Cortex of kidney (tissue), 1 donor: ENCODE measurements around the gene CNTROB.
A peak's percentile ranks its signal among the peaks of the same experiment; 100 is the strongest.

Experiments
- DNase-seq: peaks from one replicate; lab custom pipeline; 2025; lab: John Stamatoyannopoulos, UW

The CNTROB gene, protein sequence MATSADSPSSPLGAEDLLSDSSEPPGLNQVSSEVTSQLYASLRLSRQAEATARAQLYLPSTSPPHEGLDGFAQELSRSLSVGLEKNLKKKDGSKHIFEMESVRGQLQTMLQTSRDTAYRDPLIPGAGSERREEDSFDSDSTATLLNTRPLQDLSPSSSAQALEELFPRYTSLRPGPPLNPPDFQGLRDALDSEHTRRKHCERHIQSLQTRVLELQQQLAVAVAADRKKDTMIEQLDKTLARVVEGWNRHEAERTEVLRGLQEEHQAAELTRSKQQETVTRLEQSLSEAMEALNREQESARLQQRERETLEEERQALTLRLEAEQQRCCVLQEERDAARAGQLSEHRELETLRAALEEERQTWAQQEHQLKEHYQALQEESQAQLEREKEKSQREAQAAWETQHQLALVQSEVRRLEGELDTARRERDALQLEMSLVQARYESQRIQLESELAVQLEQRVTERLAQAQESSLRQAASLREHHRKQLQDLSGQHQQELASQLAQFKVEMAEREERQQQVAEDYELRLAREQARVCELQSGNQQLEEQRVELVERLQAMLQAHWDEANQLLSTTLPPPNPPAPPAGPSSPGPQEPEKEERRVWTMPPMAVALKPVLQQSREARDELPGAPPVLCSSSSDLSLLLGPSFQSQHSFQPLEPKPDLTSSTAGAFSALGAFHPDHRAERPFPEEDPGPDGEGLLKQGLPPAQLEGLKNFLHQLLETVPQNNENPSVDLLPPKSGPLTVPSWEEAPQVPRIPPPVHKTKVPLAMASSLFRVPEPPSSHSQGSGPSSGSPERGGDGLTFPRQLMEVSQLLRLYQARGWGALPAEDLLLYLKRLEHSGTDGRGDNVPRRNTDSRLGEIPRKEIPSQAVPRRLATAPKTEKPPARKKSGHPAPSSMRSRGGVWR

DNA sequence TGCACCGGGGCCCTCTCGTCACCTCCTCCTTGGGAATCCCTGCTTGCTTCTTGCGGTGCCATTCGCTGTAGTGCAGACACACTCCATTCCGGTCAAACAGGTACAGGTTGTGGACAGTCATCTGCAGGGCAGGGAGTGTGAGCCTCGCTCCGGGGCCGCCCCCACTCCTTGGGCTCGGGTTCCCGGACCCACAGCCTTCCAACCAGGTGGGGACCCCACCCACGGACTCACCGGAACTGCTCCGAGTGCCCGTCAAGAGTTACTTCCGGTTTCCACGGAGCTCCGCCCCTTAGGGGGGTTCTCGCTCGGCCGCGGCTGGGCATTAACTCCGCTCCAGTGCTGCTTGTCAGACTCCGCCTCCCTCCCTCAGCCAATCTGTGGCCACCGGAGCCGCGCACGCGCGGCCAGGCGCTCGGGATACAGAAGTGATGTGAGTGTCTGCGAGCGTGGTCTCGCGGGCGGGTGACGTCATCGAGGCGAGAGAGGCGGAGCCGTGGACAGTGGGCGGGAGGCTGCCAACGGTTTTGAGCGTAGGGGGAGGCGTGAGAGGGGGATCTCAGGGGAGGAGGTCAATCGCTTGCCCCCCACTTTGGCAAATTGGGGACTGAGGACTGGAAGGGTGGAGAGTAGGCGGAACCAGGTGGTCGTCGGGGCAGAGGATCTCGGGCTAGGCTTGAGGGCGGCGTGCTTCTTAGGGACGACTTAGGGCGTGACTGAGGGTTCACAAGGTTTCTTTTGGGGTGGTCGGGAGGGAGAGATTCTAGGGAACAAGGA is at the start of gene CNTROB, which contains the start of gene TRAPPC1:
Gene CNTROB, plus strand, starts transcription at position 498 of the 774 bp plus-strand sequence. CDS start 874 bp downstream, outside the sequence.
Gene TRAPPC1, minus strand, starts transcription at position 238 of the 774 bp plus-strand sequence. Its CDS starts 117 bp downstream, at position 121.
- DNase-seq, result peak; percentile 90

DNA sequence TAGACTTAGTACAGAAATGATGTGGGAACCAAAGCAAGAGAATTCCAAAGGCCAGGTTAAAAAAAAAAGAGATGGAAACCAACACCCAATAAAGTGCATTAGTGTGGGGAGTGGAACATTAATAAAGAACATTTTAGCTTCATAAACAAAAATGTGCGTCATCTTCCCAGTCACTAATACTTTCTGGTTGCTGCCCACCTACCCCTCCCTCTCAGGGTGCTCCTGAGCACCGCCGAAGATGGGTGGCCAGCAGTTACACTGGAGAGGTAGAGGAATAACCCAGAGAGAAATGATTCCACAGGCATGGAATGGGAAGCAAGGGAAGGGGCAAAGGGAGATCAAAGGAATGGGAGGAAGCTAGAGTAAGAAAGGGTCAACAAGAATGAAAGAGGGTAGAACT is 49.4 kb upstream of the CNTROB start:
- no peak for DNase-seq

DNA sequence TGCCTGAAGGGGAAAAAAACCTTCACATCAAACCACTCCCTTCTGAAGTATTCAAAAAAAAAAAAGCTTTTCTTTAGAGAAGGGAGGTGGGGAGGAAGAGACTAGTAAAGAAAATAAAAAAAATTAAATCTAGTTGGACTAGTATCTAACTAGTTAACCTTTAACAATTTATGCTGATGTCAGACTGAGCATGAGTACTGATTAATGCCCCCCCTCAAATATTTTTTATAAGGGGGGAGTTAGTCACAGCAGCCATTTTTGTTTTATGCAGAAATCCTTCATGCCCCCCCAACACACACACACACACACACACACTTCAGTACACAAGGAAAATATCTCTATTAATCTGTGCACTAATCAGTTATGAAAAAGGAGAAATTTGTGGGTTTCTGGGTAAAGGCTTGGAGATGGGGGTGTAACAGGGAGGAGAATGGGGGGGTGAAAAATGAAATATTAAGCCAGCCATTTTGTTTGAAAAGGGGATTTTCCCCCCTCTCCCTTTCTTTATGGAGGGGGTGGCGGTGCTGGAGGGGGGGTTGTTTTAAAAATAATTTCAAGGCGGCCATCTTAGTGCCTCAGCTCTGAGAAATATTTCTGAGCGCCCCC is 48.1 kb upstream of the CNTROB start:
- DNase-seq, result no peak

DNA sequence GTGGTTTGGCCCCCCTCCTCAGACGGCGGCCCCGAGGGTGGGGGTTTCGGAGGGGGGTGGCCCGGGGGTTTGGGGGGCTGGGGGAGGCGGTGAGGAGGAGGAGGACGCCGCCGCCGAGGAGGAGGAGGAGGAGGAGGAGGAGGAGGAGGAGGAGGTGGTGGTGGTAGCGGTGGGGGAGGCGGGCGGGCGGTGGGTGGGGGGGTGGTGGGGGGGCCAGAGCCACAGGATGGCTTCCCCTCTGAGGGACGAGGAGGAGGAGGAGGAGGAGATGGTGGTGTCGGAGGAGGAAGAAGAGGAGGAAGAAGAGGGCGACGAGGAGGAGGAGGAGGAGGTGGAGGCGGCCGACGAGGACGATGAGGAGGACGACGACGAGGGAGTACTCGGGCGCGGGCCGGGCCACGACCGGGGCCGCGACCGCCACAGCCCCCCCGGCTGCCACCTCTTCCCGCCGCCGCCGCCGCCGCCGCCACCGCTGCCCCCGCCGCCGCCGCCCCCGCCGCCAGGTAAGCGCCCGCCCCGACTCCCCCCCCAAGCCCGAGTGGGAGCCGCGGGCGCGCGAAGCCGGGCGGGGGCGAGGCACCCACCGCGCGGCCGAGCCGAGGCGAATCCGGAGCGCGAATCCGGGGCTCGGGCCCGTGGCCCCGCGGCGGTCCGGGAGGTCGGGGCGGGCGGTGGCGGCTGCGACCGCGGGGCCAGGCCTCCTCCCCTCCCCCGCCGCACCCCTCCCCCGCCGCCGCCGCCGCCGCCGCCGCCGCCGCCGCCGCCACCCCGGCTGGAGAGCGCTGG is 47.2 kb upstream of the CNTROB start:
- DNase-seq, result no peak

DNA sequence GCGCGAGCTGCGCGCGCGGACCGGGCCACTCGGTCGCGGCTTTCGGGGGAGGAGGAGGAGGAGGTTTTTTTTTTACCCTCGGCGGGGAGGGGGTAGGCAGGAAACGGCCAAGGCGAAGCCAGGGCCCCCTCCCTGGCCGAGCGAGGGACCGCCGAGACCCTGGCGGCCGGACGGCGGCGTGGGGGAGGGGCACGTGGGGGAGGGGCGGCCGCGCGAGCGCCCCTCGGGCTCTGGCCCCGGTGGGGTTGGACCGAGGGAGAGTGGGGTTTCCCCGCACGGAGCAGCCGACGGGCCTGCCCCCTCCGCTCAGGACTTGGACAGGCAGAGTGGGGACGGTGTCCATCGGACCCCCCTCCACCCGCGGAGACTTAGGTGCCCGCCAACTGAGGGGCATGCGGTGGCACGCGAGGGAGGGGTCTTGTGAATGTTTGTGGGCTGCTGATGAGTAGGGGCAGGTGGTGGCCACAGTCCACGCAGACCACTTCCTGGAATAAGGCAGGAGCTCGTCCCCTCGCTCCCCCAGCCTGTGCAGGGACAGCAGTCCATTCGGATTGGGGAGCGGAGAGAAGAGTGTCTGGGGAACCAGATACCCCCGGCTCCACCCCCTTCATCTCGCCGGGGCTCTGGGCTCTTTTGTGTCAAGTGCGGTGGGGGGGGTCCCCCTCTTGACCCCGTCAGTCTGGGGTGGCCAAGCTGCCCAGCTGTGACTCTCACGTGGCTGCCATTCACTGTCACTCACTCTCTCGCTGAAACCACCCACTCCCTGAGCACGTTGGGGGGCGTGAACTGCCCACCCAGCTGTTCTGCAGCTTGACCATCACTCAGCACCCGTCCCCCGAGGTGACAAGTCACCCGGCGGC is 46.4 kb upstream of the CNTROB start:
- DNase-seq, result no peak

DNA sequence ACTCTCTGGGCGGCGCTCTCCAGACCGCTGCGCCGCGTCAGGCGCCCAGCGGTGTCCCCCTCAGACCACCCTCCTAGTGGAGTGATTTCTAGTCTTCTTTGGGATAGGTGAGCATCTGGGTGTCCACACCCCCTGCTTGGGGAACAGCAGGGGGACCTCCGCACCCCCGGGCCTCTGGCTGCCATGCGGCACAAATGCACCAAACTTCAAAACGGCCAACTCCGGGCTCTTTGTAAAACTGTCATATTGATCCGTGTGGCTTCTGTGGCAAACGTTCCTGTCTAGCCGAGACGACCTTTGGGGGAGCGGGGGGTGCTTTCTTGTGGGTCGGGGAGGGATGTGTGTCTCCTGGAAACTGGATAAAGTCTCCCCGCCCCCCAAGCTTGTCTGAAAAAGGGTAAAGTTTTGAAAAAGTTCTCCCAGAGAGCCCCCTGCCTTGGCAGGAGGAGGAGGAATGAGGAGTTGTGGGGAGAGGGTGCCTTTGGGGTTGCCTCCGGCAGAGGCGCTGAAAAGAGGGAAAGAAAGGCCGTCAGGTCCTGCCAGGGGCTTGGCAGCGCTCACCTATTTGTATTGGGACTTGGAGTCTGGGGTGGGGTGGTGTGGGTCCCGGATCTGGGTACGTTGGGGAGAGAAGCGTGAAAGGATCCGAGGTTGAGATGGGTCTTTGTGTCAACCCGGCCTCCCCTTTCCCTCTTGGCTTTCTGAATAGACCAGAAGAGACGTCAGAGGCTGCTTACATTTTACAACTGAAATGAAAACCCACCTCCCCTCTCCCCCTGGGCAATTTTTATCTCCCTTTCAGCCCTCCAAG is 45.6 kb upstream of the CNTROB start:
- no peak for DNase-seq

DNA sequence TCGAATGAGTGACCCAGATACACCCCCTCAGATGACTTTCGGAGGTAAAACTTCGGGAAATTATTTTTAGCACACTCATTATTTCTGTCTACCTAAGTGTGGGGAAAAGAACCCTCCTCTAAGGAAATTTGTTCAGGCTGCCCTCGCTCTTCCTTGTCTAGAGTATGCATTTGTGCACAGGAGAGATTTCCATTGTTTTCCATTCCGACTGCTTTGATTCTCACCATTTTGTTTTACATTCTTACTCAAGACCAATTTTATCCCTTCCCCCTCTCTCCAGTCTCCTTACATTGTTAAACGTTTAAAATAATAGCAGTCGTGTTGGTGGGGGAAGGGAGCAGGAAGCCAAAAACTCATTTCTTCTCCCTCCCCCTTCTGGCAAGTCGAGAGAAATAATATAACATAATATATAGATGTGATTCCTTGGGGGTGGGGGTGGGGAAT is 44.9 kb upstream of the CNTROB start:
- DNase-seq, result no peak

DNA sequence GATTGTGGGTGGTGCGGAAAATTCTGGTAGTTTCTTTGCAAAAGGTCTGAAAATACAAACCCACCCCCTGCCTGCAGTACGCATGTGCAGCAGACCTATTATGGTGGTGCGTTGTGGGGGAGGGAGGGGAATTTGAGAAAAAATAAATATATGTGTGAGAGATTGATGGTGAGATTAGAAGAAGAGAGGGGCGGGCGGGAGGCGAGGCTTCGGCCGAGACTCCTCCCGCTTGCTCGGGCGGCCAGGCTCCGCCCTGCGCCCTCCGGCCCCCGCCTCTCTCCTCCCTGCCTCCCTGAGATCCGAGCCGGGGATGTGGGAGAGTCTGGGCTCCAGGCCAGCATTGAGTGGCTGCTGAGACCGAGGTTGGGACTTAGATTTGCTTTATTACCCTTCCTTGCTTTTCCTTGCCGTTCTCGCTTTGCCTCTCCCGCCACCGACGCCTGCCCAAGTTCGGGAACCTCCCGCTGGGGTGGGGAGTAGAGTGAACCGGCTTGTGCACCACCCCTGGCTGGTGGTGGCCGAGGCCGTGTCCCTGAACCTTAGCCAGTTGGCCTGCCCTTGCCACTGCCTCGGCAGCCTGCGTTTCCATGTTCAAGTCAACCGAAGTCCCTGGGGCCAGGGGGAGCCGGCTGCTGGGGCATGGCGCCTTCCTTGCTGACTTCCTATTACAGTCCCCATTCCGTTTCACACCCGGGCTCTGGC is 44.4 kb upstream of the CNTROB start:
- DNase-seq, result no peak

DNA sequence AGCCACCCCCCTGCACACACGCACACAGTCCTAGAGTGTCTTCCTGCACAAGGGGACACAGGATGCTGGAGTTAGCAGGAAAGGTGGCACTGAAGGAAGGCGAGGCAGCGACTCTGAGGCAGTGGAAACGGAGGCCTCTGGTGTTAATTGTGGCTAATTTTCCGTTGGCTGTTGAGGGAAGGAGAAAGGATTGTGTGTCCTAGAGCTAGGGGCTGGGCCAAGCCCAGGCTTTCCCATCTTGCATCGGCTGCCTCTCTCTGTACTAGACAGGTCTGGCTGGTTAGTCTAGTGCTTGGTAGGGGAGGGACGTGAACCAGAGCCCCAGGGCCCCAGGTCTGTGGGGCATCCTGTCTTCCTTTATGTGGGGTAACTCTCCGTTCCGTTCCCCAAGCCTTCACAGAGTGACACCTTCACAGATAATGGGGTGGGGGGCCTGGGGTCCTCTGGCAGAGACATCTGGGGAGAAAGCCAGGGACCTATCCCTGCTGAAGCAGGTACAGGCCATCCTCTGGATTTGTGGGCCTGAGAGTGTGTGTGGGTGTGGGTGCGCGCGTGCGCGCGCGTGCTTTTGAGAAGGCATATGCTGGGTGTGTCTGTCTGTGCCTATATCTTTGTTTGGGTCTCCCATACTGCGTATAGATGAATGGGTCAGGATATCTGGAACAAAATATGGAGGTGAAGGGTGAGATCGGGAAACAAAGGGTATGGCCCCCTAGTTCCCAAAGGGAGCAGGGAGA is 43.7 kb upstream of the CNTROB start, which contains the start of gene CHD3:
Gene CHD3, plus strand, starts transcription at position 606 of the 737 bp plus-strand sequence. CDS start 212 bp downstream, outside the sequence.
- no peak for DNase-seq

DNA sequence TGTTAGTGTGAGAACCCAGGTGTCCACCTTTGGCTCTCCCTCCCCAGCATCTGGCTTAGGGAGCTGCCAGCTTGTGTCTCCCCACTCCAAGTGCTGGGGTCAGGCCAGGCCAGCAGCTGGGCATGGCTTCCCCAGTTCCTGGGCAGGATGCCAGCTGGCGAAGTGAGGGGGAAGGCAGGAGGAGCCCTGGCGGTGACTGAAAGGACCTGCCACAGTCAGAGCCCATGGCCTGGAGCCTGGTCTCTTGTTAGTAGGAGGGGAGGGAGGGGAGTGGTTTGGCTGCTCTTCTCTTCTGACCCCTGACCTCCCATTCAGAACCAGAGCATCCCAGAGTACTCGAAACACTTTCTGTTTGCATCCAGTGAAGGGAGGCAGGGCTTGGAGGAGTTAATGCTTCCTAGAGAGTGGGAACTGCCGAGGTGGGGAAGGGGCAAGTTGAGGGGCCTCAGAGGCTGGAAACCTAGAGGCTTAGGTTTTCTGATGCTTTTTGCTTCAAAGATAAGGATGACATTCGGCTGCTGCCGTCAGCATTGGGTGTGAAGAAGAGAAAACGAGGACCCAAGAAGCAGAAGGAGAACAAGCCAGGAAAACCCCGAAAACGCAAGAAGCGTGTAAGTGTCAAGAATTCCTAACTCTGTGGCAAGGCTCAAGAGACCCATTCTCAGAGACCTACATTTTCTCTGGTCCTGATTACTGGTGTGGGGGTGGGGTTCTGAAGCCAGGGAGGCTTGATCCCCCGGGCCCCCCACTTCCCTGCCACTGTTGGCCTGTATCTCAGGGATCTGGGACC is 42.6 kb upstream of the CNTROB start:
- no peak for DNase-seq

DNA sequence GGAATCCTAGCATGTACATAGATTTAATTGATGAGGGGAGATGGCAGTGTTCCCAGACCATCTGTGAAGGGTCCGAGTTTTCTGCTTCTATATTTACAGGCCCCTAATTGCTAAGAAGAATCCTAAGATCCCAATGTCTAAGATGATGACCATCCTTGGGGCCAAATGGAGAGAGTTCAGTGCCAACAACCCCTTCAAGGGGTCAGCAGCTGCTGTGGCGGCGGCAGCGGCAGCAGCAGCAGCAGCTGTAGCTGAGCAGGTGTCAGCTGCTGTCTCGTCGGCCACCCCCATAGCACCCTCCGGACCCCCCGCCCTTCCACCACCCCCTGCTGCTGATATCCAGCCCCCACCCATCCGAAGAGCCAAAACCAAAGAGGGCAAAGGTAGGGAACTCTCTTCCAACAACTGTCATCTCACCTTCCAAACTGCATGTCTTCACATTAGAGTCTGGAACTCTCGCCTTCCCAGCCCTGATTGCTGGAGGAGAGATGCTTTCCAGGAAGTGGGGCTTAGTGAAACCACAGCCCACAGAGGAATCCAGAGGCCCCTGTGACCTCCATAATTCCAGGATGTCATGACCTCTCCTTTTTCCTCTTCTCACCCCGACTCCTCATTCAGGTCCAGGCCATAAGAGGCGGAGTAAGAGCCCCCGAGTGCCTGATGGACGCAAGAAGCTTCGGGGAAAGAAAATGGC is 38.7 kb upstream of the CNTROB start:
- no peak for DNase-seq

DNA sequence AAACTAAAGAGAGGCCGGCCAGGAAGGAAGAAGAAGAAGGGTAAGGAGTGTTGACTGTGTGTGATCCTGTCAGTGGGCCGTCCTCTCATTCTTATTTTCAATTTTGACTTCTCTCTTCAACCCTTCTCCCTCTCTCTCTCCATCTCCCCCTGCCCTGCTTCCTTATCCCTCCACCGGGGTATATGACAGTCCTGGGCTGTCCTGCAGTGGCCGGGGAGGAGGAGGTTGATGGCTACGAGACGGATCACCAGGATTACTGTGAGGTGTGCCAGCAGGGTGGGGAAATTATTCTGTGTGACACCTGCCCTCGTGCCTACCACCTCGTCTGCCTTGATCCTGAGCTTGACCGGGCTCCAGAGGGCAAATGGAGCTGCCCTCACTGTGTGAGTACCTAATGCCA is 37.8 kb upstream of the CNTROB start:
- DNase-seq, result no peak

DNA sequence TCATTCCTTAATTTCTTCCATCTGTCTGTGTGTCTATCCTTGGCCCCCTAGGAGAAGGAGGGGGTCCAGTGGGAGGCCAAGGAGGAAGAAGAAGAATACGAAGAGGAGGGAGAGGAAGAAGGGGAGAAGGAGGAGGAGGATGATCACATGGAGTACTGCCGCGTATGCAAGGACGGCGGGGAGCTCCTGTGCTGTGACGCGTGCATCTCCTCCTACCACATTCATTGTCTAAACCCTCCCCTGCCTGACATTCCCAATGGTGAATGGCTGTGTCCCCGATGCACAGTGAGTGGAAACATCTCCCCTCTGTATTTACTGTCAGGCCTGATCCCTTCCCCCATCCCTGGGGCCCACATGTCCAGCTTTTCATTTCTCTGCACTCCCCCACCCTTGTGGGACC is 37.1 kb upstream of the CNTROB start:
- no peak for DNase-seq

DNA sequence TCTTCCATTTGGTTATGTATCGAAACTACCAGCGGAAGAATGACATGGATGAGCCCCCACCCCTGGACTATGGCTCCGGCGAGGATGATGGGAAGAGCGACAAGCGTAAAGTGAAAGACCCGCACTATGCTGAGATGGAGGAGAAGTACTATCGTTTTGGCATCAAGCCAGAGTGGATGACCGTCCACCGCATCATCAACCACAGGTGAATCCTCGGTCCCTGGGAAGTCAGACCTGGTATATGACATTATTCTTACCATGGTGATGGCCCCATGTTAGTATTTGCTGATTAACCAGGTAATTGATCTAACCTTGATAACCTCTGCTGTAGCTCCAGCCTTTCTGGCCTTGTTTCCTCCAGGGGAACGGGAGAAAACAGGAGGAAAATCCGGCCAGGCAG is 34.9 kb upstream of the CNTROB start:
- DNase-seq, result no peak

DNA sequence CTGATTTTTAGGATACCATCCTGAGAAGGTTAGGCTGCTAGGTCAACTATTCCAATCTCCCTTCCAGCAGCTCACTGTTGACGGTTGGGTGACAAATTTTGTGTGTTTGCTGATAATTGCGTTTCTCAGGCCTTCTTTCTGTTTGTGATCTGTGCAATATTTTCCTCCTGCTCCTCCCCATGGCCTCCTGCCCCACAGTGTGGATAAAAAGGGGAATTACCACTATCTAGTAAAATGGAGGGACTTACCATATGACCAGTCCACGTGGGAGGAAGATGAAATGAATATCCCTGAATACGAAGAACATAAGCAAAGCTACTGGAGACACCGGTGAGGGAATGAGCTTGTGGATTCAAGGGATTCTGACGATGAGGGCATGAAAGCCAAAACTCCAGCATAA is 34.2 kb upstream of the CNTROB start:
- DNase-seq, result no peak
